Fibroblast of mammary gland (primary cell): ENCODE results near the gene PRR30.

Experiments
- DNase-seq: peaks from one replicate; pipeline ENCODE4 v3.0.0-alpha.2; 2010; ENCODE audit warnings: low read depth
- H3K4me3 ChIP-seq: 2 replicates; pipeline ENCODE4 v1.5.1; 2011; ENCODE audit warnings: low read depth, mild to moderate bottlenecking, low read length, moderate library complexity; ENCODE audit not compliant: control insufficient read depth
- CTCF ChIP-seq: conservative IDR thresholded peaks from 2 replicates; pipeline ENCODE4 v1.5.1; 2011; ENCODE audit warnings: low read depth, low read length, inconsistent platforms; ENCODE audit not compliant: control insufficient read depth, insufficient read depth

Gene PRR30

GRCh38 chr2:27164960-27165763 lies 26.0 kb upstream of the PRR30 start:
- no peak for TF ChIP-seq CTCF
- DNase-seq, result no peak
- H3K4me3 ChIP-seq, result no peak overlapping the region

GRCh38 chr2:27162151-27163121 lies 23.2 kb upstream of the PRR30 start:
- H3K4me3 ChIP-seq, result no peak overlapping the region
- DNase-seq, result peak; percentile 26
- no peak for TF ChIP-seq CTCF

- no peak for TF ChIP-seq CTCF
- no peak overlapping the region for H3K4me3 ChIP-seq
Measured at GRCh38 chr2:27160191-27160590, 21.0 kb upstream of the PRR30 start.

GRCh38 chr2:27159271-27159670 lies 20.1 kb upstream of the PRR30 start:
- no peak for TF ChIP-seq CTCF
- no peak for DNase-seq
- H3K4me3 ChIP-seq, result no peak overlapping the region

More at GRCh38 chr2:27160191-27160590, 21.0 kb upstream of the PRR30 start:
- no peak for DNase-seq

- no peak for TF ChIP-seq CTCF
- DNase-seq, result no peak
- H3K4me3 ChIP-seq, result no peak overlapping the region
Measured at GRCh38 chr2:27158468-27158867, 19.3 kb upstream of the PRR30 start.

- DNase-seq, result no peak
- no peak overlapping the region for H3K4me3 ChIP-seq
- no peak for TF ChIP-seq CTCF
Measured at GRCh38 chr2:27155069-27155520, 15.9 kb upstream of the PRR30 start.
